ENCODE data around the gene ZNF106.

The ZNF106 gene

DNA sequence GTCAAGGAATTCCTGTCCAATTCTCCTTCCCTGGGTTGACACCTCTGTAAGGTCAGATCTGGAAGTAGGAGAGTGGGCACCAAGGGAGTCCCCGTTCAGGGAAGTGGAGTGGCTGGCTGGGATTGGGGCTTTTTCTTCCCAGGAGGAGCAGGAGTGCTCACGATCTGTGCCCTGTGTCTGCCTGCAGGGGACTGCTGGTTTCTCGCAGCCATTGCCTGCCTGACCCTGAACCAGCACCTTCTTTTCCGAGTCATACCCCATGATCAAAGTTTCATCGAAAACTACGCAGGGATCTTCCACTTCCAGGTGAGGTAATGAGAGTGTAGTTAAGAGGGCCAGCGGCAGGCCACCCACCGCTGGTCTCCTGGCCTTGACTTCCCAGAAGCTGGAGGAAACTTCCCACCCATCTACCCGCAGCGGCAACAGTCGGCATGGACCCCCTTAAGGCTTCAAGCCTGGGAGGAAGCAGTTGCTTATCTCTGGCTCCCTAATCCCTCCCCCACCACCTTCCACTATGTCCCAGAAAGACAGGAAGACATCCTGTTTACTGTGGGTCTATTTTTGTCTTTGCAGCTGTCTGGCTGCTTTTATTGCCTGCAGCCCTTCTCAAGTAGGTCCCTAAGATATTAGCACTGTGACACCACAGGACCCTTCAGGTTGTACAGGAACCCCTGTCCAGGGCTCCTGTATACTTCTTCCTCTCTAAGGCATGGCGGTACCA is 104.8 kb downstream of the ZNF106 start:
- no peaks in the 10 kb centered on the region for H3K27me3 ChIP-seq (ENCODE audit: control insufficient read depth in 1 of 2, insufficient read depth in 2 of 2, low read length in 2 of 2)
- H3K27ac ChIP-seq (ENCODE audit: low read length), result no peak overlapping the region
- H3K9ac ChIP-seq (ENCODE audit: low read length in 2 of 2), result no peak overlapping the region
- H3K4me1 ChIP-seq (ENCODE audit: control insufficient read depth, insufficient read depth, low read length), result no peaks in the 10 kb centered on the region
- no peak overlapping the region for H3K4me3 ChIP-seq (ENCODE audit: low read length in 2 of 2)
- no peaks in the 10 kb centered on the region for H3K36me3 ChIP-seq (ENCODE audit: control insufficient read depth in 2 of 2, insufficient read depth in 2 of 2, low read length in 2 of 2)
- H3K9me3 ChIP-seq (ENCODE audit: control insufficient read depth in 2 of 2, low read length in 2 of 2), result no peaks in the 10 kb centered on the region

DNA sequence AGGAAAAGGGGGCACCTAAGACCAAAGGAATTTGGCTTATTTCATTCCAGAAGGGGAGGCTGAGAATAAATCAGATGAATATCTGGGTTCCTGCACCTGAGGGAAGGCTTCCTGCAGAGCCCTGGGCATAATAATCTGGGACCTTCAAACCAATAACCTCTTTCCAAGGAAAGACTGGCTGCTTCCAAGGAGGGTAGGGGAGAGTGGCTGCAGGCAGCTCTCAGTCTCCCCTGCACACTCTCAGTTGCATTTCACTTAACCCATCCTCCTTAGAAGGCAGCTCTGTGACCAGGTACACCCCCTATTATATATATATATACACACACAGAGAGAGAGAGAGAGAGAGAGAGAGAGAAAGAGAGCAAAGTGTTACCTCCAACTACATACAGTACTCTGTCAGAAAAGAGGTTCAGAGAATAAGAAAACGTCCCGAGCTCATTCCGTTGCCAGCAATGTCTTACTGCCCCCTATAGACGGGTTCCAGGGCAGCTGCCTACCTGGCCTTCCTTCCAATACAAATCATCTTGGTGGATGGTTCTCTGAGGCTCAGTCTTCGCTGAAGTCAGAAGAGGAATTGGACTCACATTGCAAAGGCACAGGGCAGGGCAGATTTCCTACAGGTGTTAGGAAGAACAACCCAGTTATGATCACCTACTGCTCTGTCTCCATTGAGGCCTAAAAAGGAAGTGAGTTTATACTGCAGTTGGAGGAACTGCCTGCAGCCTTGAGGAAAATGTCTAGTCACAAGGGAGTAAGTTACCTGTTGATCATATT is 105.5 kb downstream of the ZNF106 start:
- no peak overlapping the region for H3K9ac ChIP-seq (ENCODE audit: low read length in 2 of 2)
- H3K4me3 ChIP-seq (ENCODE audit: low read length in 2 of 2), result no peak overlapping the region
- H3K9me3 ChIP-seq (ENCODE audit: control insufficient read depth in 2 of 2, low read length in 2 of 2), result no peaks in the 10 kb centered on the region
- H3K27me3 ChIP-seq (ENCODE audit: control insufficient read depth in 1 of 2, insufficient read depth in 2 of 2, low read length in 2 of 2), result no peaks in the 10 kb centered on the region
- no peaks in the 10 kb centered on the region for H3K4me1 ChIP-seq (ENCODE audit: control insufficient read depth, insufficient read depth, low read length)
- H3K27ac ChIP-seq (ENCODE audit: low read length), result no peak overlapping the region
- no peaks in the 10 kb centered on the region for H3K36me3 ChIP-seq (ENCODE audit: control insufficient read depth in 2 of 2, insufficient read depth in 2 of 2, low read length in 2 of 2)

DNA sequence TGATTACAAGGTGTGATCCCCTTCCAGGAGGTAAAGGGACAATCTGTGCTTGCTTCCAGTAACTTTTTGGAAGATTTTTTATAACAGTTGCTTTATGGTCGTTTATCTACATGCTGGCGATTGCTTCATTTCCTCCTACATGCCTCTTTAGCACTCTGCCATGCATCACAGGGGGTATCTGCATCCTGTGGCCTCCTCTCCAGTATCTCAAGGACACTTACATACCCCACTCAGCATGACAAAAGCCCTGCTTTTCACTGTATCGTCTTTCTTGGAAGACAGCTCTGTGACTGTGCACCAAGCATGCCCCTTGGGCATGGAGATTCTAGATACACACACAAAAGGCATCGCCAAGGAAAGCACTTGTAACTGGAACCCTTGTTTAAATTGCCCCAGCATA is 106.3 kb downstream of the ZNF106 start:
- Histone ChIP-seq H3K27ac (ENCODE audit: low read length) (no peak overlapping the region), H3K9me3 (ENCODE audit: control insufficient read depth in 2 of 2, low read length in 2 of 2) (no peaks in the 10 kb centered on the region), H3K4me1 (ENCODE audit: control insufficient read depth, insufficient read depth, low read length) (no peaks in the 10 kb centered on the region), H3K27me3 (ENCODE audit: control insufficient read depth in 1 of 2, insufficient read depth in 2 of 2, low read length in 2 of 2) (no peaks in the 10 kb centered on the region), H3K4me3 (ENCODE audit: low read length in 2 of 2) (no peak overlapping the region), H3K36me3 (ENCODE audit: control insufficient read depth in 2 of 2, insufficient read depth in 2 of 2, low read length in 2 of 2) (no peaks in the 10 kb centered on the region), H3K9ac (ENCODE audit: low read length in 2 of 2) (no peak overlapping the region)

DNA sequence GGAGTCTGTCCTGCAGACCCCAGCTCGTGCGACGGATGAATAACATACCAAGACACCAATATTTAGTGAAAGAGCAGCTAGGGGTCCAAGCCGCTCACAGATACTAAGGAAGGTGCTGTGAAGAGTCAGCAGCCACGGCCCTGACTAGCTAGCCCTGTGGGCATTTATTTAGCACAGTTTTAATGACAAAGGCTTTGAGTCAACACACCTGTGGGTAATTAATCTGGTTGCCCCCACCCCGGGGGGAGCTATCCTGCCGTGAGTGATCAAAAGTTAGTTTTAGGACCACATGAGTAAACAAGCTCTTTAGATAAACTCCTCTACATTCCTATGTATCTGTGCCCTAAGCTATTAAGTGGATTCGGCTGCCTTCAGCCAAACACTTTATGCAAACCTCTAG is 112.9 kb downstream of the ZNF106 start:
- H3K4me3 ChIP-seq (ENCODE audit: low read length in 2 of 2), result no peak overlapping the region
- no peak overlapping the region for H3K9ac ChIP-seq (ENCODE audit: low read length in 2 of 2)
- H3K4me1 ChIP-seq (ENCODE audit: control insufficient read depth, insufficient read depth, low read length), result no peaks in the 10 kb centered on the region
- H3K27ac ChIP-seq (ENCODE audit: low read length), result no peak overlapping the region
- H3K9me3 ChIP-seq (ENCODE audit: control insufficient read depth in 2 of 2, low read length in 2 of 2), result peaks cover 0 to 3% of the 10 kb centered on the region in 2 donors
- no peaks in the 10 kb centered on the region for H3K36me3 ChIP-seq (ENCODE audit: control insufficient read depth in 2 of 2, insufficient read depth in 2 of 2, low read length in 2 of 2)
- no peaks in the 10 kb centered on the region for H3K27me3 ChIP-seq (ENCODE audit: control insufficient read depth in 1 of 2, insufficient read depth in 2 of 2, low read length in 2 of 2)

DNA sequence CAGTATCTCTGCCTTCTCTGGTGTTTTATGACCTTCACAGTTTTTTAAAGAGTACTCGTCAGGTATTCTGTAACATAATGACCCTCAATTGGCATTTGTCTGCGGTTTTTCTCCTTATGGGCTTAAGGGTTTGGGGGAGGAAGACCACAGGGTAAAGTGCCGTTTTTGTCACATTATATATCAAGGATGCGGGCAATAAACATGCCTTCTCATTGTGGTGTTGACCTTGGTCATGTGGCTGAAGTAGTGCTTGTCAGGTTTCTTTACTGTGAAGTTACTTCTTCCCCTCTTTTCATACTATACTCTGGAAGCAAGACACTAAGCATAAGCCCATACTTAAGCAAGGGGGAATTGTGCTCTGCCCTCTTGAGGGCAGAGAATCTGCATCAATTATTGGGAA is 115.0 kb downstream of the ZNF106 start:
- no peaks in the 10 kb centered on the region for H3K27me3 ChIP-seq (ENCODE audit: control insufficient read depth in 1 of 2, insufficient read depth in 2 of 2, low read length in 2 of 2)

DNA sequence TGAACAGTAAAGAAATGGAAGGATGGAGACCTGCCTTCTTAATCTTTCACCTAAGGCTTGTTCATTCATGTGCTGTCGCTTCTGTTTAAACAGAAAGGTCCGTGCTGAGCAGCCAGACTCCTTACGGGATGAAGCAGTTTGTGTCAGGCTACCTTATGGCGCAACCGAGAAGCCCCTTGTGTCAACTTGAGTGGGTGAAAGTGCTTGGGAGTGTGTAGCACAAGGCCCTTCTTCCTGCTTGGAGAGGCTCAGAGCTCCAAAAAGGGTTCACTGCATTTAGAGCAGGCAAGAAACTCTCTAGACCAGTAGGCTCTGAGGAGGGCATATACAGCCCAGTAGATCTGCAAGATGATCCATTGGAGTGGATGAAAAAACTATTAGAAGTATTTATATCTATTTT is 115.7 kb downstream of the ZNF106 start:
- Histone ChIP-seq H3K4me1 (ENCODE audit: control insufficient read depth, insufficient read depth, low read length) (no peaks in the 10 kb centered on the region), H3K27ac (ENCODE audit: low read length) (no peak overlapping the region), H3K9me3 (ENCODE audit: control insufficient read depth in 2 of 2, low read length in 2 of 2) (peaks cover 0 to 7% of the 10 kb centered on the region in 2 donors), H3K36me3 (ENCODE audit: control insufficient read depth in 2 of 2, insufficient read depth in 2 of 2, low read length in 2 of 2) (no peaks in the 10 kb centered on the region), H3K4me3 (ENCODE audit: low read length in 2 of 2) (no peak overlapping the region), H3K27me3 (ENCODE audit: control insufficient read depth in 1 of 2, insufficient read depth in 2 of 2, low read length in 2 of 2) (no peaks in the 10 kb centered on the region), H3K9ac (ENCODE audit: low read length in 2 of 2) (no peak overlapping the region)

More for the DNA sequence above, 115.0 kb downstream of the ZNF106 start:
- H3K9ac ChIP-seq (ENCODE audit: low read length in 2 of 2), result no peak overlapping the region
- no peak overlapping the region for H3K4me3 ChIP-seq (ENCODE audit: low read length in 2 of 2)
- peaks cover 0 to 7% of the 10 kb centered on the region in 2 donors for H3K9me3 ChIP-seq (ENCODE audit: control insufficient read depth in 2 of 2, low read length in 2 of 2)
- H3K4me1 ChIP-seq (ENCODE audit: control insufficient read depth, insufficient read depth, low read length), result no peaks in the 10 kb centered on the region
- no peaks in the 10 kb centered on the region for H3K36me3 ChIP-seq (ENCODE audit: control insufficient read depth in 2 of 2, insufficient read depth in 2 of 2, low read length in 2 of 2)
- no peak overlapping the region for H3K27ac ChIP-seq (ENCODE audit: low read length)

DNA sequence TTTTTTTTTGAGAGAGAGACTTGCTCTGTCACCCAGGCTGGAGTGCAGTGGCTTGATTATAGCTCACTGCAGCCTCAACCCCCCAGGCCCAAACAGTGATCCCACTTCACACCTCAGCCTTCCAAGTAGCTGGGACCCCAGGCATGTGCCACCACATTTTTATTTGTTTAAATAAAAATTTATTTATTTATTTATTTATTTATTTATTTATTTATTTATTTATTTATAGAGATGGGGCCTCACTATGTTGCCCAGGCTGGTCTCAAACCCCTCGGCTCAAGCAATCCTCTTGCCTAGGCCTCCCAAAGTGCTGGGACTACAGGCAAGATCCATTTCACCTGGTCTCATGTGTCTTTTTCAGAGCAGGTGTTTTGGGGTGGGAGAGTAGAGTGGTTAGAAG is 116.1 kb downstream of the ZNF106 start:
- H3K9ac ChIP-seq (ENCODE audit: low read length in 2 of 2), result no peak overlapping the region
- no peak overlapping the region for H3K27ac ChIP-seq (ENCODE audit: low read length)
- no peak overlapping the region for H3K4me3 ChIP-seq (ENCODE audit: low read length in 2 of 2)
- no peaks in the 10 kb centered on the region for H3K36me3 ChIP-seq (ENCODE audit: control insufficient read depth in 2 of 2, insufficient read depth in 2 of 2, low read length in 2 of 2)
- no peaks in the 10 kb centered on the region for H3K4me1 ChIP-seq (ENCODE audit: control insufficient read depth, insufficient read depth, low read length)
- no peaks in the 10 kb centered on the region for H3K27me3 ChIP-seq (ENCODE audit: control insufficient read depth in 1 of 2, insufficient read depth in 2 of 2, low read length in 2 of 2)
- H3K9me3 ChIP-seq (ENCODE audit: control insufficient read depth in 2 of 2, low read length in 2 of 2), result peaks cover 0 to 7% of the 10 kb centered on the region in 2 donors

DNA sequence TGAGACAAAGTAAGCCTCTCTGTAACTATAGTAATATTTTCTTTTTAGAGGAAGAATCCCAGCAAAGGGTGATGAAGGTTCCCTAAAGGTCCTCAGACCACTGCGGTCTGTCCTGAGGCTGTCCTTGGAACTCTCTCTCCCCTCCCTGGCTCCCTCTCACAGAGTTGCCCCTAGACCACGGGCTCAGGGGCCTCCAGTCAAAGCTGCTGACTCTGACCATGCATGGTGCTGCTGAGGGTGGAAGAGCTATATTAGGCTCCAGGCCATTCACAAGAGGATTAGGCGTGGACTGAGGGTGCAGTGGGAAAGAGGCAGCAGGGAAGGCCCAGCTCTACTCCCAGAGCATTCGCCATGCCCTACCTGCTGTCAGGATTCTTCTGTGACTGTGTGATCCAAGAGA is 117.0 kb downstream of the ZNF106 start:
- Histone ChIP-seq H3K27ac (ENCODE audit: low read length) (no peak overlapping the region), H3K4me3 (ENCODE audit: low read length in 2 of 2) (no peak overlapping the region), H3K36me3 (ENCODE audit: control insufficient read depth in 2 of 2, insufficient read depth in 2 of 2, low read length in 2 of 2) (no peaks in the 10 kb centered on the region), H3K9ac (ENCODE audit: low read length in 2 of 2) (no peak overlapping the region), H3K27me3 (ENCODE audit: control insufficient read depth in 1 of 2, insufficient read depth in 2 of 2, low read length in 2 of 2) (no peaks in the 10 kb centered on the region), H3K9me3 (ENCODE audit: control insufficient read depth in 2 of 2, low read length in 2 of 2) (peaks cover 0 to 7% of the 10 kb centered on the region in 2 donors), H3K4me1 (ENCODE audit: control insufficient read depth, insufficient read depth, low read length) (no peaks in the 10 kb centered on the region)

DNA sequence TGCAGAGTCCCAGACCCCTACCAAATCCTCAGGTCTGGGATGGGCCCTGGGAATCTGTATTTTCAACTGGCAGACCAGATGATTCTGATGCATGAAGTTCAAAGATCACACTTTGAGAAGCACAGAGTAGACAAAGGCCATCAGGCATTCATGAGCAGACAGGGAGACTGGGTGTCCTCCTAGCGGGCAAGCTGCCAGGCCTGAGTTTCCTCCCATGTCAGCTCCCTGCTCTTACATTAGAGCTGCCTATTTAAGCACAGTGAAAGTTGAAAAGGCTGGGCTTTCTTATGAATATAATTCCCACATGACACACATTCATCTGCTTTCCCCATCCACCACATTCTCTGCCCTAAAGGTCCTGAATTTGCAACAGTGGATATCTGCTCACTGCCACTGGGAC is 117.7 kb downstream of the ZNF106 start:
- Histone ChIP-seq H3K36me3 (ENCODE audit: control insufficient read depth in 2 of 2, insufficient read depth in 2 of 2, low read length in 2 of 2) (no peaks in the 10 kb centered on the region), H3K4me1 (ENCODE audit: control insufficient read depth, insufficient read depth, low read length) (no peaks in the 10 kb centered on the region), H3K27me3 (ENCODE audit: control insufficient read depth in 1 of 2, insufficient read depth in 2 of 2, low read length in 2 of 2) (no peaks in the 10 kb centered on the region), H3K9ac (ENCODE audit: low read length in 2 of 2) (no peak overlapping the region), H3K4me3 (ENCODE audit: low read length in 2 of 2) (no peak overlapping the region), H3K9me3 (ENCODE audit: control insufficient read depth in 2 of 2, low read length in 2 of 2) (peaks cover 0 to 7% of the 10 kb centered on the region in 2 donors), H3K27ac (ENCODE audit: low read length) (no peak overlapping the region)

DNA sequence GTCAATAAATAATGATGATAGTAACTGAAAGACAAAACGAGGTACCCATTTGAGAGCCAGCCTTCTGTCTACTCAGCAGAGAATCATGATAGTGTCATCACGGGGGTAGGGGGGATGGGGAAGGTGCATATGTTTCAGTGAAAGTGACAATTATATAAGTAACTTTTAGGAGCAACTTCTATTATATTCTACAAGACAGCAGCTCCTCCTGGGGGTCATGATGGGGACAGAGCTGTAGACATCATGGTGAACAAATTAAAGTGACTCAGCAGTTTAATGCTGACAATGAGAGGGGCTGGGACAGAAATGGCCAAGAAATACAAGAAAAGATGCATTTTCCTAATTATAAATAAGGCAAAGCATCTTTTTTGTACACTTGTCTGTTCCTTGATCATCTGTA is 119.8 kb downstream of the ZNF106 start:
- H3K4me3 ChIP-seq (ENCODE audit: low read length in 2 of 2), result no peak overlapping the region
- peaks cover 0 to 4% of the 10 kb centered on the region in 2 donors for H3K9me3 ChIP-seq (ENCODE audit: control insufficient read depth in 2 of 2, low read length in 2 of 2)
- H3K27ac ChIP-seq (ENCODE audit: low read length), result no peak overlapping the region
- H3K4me1 ChIP-seq (ENCODE audit: control insufficient read depth, insufficient read depth, low read length), result no peaks in the 10 kb centered on the region
- H3K27me3 ChIP-seq (ENCODE audit: control insufficient read depth in 1 of 2, insufficient read depth in 2 of 2, low read length in 2 of 2), result no peaks in the 10 kb centered on the region
- H3K36me3 ChIP-seq (ENCODE audit: control insufficient read depth in 2 of 2, insufficient read depth in 2 of 2, low read length in 2 of 2), result no peaks in the 10 kb centered on the region
- H3K9ac ChIP-seq (ENCODE audit: low read length in 2 of 2), result no peak overlapping the region

DNA sequence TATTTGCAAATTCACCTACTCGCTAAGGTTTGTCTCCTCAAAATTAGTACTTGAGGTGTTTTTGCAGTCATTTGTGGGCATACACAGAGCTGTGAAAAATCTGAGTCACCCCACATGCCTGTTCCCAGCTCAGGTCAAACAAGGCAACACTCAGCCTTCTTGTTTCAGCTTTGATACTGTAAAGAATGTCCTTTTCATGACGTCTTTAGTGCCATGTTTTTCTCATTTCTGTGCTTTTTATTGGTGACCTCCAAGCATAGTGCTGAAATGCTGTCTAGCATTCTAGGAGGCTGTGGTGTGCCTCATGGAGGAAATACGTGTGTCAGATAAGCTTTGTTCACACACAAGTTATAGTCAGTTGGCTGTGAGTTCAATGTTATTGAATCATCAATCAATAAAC is 122.8 kb downstream of the ZNF106 start:
- Histone ChIP-seq H3K9me3 (ENCODE audit: control insufficient read depth in 2 of 2, low read length in 2 of 2) (peaks cover 0 to 4% of the 10 kb centered on the region in 2 donors), H3K9ac (ENCODE audit: low read length in 2 of 2) (no peak overlapping the region), H3K27ac (ENCODE audit: low read length) (no peak overlapping the region), H3K4me1 (ENCODE audit: control insufficient read depth, insufficient read depth, low read length) (no peaks in the 10 kb centered on the region), H3K4me3 (ENCODE audit: low read length in 2 of 2) (no peak overlapping the region), H3K27me3 (ENCODE audit: control insufficient read depth in 1 of 2, insufficient read depth in 2 of 2, low read length in 2 of 2) (no peaks in the 10 kb centered on the region), H3K36me3 (ENCODE audit: control insufficient read depth in 2 of 2, insufficient read depth in 2 of 2, low read length in 2 of 2) (no peaks in the 10 kb centered on the region)

Measured in stomach smooth muscle (tissue), 2 donors.